Gastrocnemius medialis (tissue), 4 donors: ENCODE results near the gene ATAD3A. TPM values are rescaled to one million over a fixed set of nuclear protein-coding genes. Genes with fewer than 3 reads are reported as not detected.

Experiments used
- ATAC-seq, 2 donors: fragments of 150-250 bp; one replicate each; pipeline ENCODE4 v1.9.1; 2016
- DNase-seq, 2 donors: peaks; one replicate each; pipeline ENCODE4 v3.0.0-alpha.2; 2019
- H3K27ac ChIP-seq, 4 donors: fragments of 200-600 bp; sonication (generic); 1 replicate in 1 of 4; 2 replicates in 3 of 4; pipeline ENCODE4 v1.5.1; 2016 to 2018; ENCODE audit warnings: mild to moderate bottlenecking in 2 of 4, moderate library complexity in 1 of 4
- H3K27me3 ChIP-seq, 3 donors: fragments of 200-600 bp; sonication (generic) in 2 of 3; 1 replicate in 1 of 3; 2 replicates in 2 of 3; pipeline versions ENCODE4 v1.5.1 to v1.6.0; 2016 to 2019; ENCODE audit warnings: mild to moderate bottlenecking in 1 of 3, moderate library complexity in 1 of 3
- H3K36me3 ChIP-seq, 2 donors: fragments of 200-600 bp; sonication (generic) in 1 of 2; one replicate each; pipeline ENCODE4 v1.5.1; 2017 to 2018
- H3K4me1 ChIP-seq, 2 donors: fragments of 200-600 bp; sonication (generic) in 1 of 2; one replicate each; pipeline ENCODE4 v1.5.1; 2016 to 2017; ENCODE audit warnings: mild to moderate bottlenecking in 2 of 2
- H3K4me3 ChIP-seq, 4 donors: fragments of 200-600 bp; sonication (generic) in 3 of 4; 1 replicate in 1 of 4; 2 replicates in 3 of 4; pipeline ENCODE4 v1.5.1; 2016 to 2019; ENCODE audit warnings: mild to moderate bottlenecking in 2 of 4
- H3K9me3 ChIP-seq, 3 donors: fragments of 200-600 bp; sonication (generic) in 2 of 3; 1 replicate in 1 of 3; 2 replicates in 2 of 3; pipeline ENCODE4 v1.5.1; 2016 to 2019
- CTCF ChIP-seq, 5 experiments: fragments of 450-650 bp in 3 of 5; fragments of 200-600 bp in 2 of 5; sonication (generic) in 2 of 5; IDR thresholded peaks in 4 of 5; conservative IDR thresholded peaks in 1 of 5; 1 replicate in 4 of 5; 2 replicates in 1 of 5; pipeline ENCODE4 v1.5.1; 2016 to 2019; ENCODE audit warnings: antibody characterized with exemption in 5 of 5, mild to moderate bottlenecking in 3 of 5, moderate library complexity in 3 of 5
- POLR2A ChIP-seq, 2 donors: fragments of 450-650 bp; IDR thresholded peaks; one replicate each; pipeline ENCODE4 v1.6.1; 2017; ENCODE audit warnings: antibody characterized with exemption in 2 of 2, mild to moderate bottlenecking in 2 of 2, moderate library complexity in 2 of 2
- in situ Hi-C, 4 donors: fragments of 200-750 bp; cut with MboI; loops; one replicate each; pipeline versions ENCODE4 v1.15.0 to v1.8.0; 2017; ENCODE audit warnings: low sequenced_read_pairs in 4 of 4
- intact Hi-C: fragments of 100-400 bp; cut with DNase I; formaldehyde crosslinking; loops from one replicate; pipeline ENCODE4 v1.15.1; 2023; ENCODE audit warnings: low total_unique reads
- total RNA-seq, 4 donors: library from RNA; depleted of rRNA; stranded (reverse); fragments of >200 nt; gene quantifications; one replicate each; pipeline versions ENCODE4 v1.1.0 to v1.2.3, GENCODE V29; 2016

Gene ATAD3A
- total RNA-seq, 4 donors from 2014 or later, result 22.9 to 47.9 (median 35.6) TPM

DNA sequence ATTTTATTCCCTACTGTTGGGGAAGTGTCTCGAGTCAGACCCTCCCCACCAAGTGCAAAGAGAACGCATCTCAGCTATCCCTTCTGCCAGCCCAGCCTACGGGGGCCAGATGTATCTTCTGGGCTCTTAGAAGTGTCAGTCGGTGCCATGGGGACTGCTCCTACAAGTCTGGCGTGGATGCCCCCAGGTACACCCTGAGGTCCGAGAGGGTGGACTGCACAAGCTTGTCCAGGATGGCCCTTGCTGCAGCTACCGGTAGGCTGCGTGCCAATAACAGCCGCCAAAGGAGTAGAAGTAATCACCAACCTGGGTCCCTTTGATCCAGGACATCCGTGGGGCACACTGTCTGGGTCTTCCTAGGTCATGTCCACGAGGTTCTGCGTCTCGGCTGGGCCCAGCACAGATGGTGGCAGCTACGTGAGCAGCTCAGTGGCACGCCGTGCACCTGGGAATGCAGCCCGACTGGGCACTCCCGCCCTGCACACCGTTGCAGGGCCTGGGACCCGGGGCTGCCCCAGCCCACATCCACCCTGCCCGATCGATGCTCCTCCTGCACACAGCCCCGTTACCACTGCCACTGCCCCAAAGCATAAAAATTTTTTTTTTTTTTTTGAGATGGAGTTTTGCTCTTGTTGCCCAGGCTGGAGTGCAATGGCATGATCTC, 71.5 kb downstream of the ATAD3A start:
- H3K27ac ChIP-seq, result no peak overlapping the region
- no peak for DNase-seq
- intact Hi-C loops (no loop called here), in situ Hi-C loops (no loop called here)
- H3K4me1 ChIP-seq, result no peaks in the 10 kb centered on the region
- no peak for TF ChIP-seq POLR2A (IDR thresholded peaks at IDR 0.05)
- no peak for TF ChIP-seq CTCF (IDR thresholded peaks at IDR 0.05 in 4 of 5, conservative IDR thresholded peaks at IDR 0.05 in 1 of 5)
- ATAC-seq, result no peak
- H3K9me3 ChIP-seq, result no peaks in the 10 kb centered on the region
- no peak overlapping the region for H3K4me3 ChIP-seq
- H3K36me3 ChIP-seq, result no peaks in the 10 kb centered on the region
- peaks cover 4 to 9% (median 6%) of the 10 kb centered on the region in 3 donors for H3K27me3 ChIP-seq

Other genes starting within 250 kb of the ATAD3A start
- gene UBE2J2, start 238.3 kb upstream of the ATAD3A start, total RNA-seq, result 10 to 100 TPM; 31.3 to 42.3 (median 38.3) TPM
- gene SCNN1D, start 231.7 kb upstream of the ATAD3A start, total RNA-seq, result under 1 TPM in 3 of 4 donors, not detected in 1; 0.19 to 0.91 (median 0.66) TPM
- gene ACAP3, start 204.2 kb upstream of the ATAD3A start, total RNA-seq, result 10 to 100 TPM; 18.4 to 31.9 (median 25.8) TPM
- gene PUSL1, start 203.6 kb upstream of the ATAD3A start, total RNA-seq, result 10 to 100 TPM in 2 of 4 donors, 1 to 10 TPM in 2; 6.2 to 13.1 (median 9.5) TPM
- gene INTS11, start 187.5 kb upstream of the ATAD3A start, total RNA-seq, result 10 to 100 TPM; 74.0 to 94.4 (median 84.7) TPM
- 10 to 100 TPM; 22.7 to 64.9 (median 34.0) TPM for gene CPTP, start 187.4 kb upstream of the ATAD3A start, total RNA-seq
- under 1 TPM in 2 of 4 donors, not detected in 2; 0.20 to 0.44 TPM for gene TAS1R3, start 180.9 kb upstream of the ATAD3A start, total RNA-seq
- gene DVL1, start 162.7 kb upstream of the ATAD3A start, total RNA-seq, result 100 to 1,000 TPM; 196 to 311 (median 258) TPM
- gene MXRA8, start 153.6 kb upstream of the ATAD3A start, total RNA-seq, result 10 to 100 TPM; 13.9 to 41.9 (median 34.2) TPM
- gene AURKAIP1, start 137.0 kb upstream of the ATAD3A start, total RNA-seq, result 100 to 1,000 TPM; 165 to 450 (median 234) TPM
- gene CCNL2, start 112.8 kb upstream of the ATAD3A start, total RNA-seq, result 10 to 100 TPM; 35.0 to 91.1 (median 43.7) TPM
- gene MRPL20, start 104.9 kb upstream of the ATAD3A start, total RNA-seq, result 100 to 1,000 TPM; 167 to 260 (median 203) TPM
- gene ANKRD65, start 90.9 kb upstream of the ATAD3A start, total RNA-seq, result 1 to 10 TPM in 3 of 4 donors, under 1 TPM in 1; 0.16 to 1.8 (median 1.3) TPM
- 1 to 10 TPM; 2.1 to 8.3 (median 6.0) TPM for gene VWA1, start 76.5 kb upstream of the ATAD3A start, total RNA-seq
- under 1 TPM in 1 of 4 donors, not detected in 3; 0.07 TPM for gene ATAD3C, start 62.5 kb upstream of the ATAD3A start, total RNA-seq
- gene ATAD3B, start 40.4 kb upstream of the ATAD3A start, total RNA-seq, result 1 to 10 TPM; 3.5 to 7.1 (median 5.9) TPM
- 1 to 10 TPM in 3 of 4 donors, not detected in 1; 1.1 to 2.0 (median 1.9) TPM for gene TMEM240, start 28.5 kb downstream of the ATAD3A start, total RNA-seq
- gene SSU72, start 62.7 kb downstream of the ATAD3A start, total RNA-seq, result 100 to 1,000 TPM; 141 to 235 (median 208) TPM
- 1 to 10 TPM in 1 of 4 donors, under 1 TPM in 2, not detected in 1; 0.20 to 1.3 (median 0.94) TPM for gene FNDC10, start 88.0 kb downstream of the ATAD3A start, total RNA-seq
- gene MIB2, start 103.3 kb downstream of the ATAD3A start, total RNA-seq, result 100 to 1,000 TPM in 2 of 4 donors, 10 to 100 TPM in 2; 66.4 to 154 (median 117) TPM
- under 1 TPM in 1 of 4 donors, not detected in 3; 0.62 TPM for gene MMP23B, start 120.0 kb downstream of the ATAD3A start, total RNA-seq
- gene CDK11B, start 146.8 kb downstream of the ATAD3A start, total RNA-seq, result 10 to 100 TPM; 19.5 to 49.0 (median 42.2) TPM
- gene SLC35E2B, start 180.6 kb downstream of the ATAD3A start, total RNA-seq, result 10 to 100 TPM; 13.5 to 21.8 (median 15.2) TPM
- gene CDK11A, start 212.2 kb downstream of the ATAD3A start, total RNA-seq, result 10 to 100 TPM in 3 of 4 donors, 1 to 10 TPM in 1; 9.0 to 14.6 (median 11.6) TPM